A549 (cell line): ENCODE results near the gene PYGL. TPM values are rescaled to one million over a fixed set of nuclear protein-coding genes. Genes with fewer than 3 reads are reported as not detected.

Source experiments
- ATAC-seq, 2 experiments: fragments of 200-7000 bp in 1 of 2; fragments of >200 bp in 1 of 2; cut with Nextera tagmentation in 1 of 2; cut with Tn5 transposase in 1 of 2; 3 replicates each; pipeline versions ENCODE4 v1.8.0 to v1.9.1; 2018 to 2020; ENCODE audit warnings: mild to moderate bottlenecking in 1 of 2, moderate library complexity in 1 of 2
- CTCF ChIA-PET: fragments of 300-600 bp; sonication (Branson Sonifier 250); formaldehyde crosslinking; extraction: SDS; loops from one replicate; lab custom pipeline; 2021; ENCODE audit warnings: antibody characterized with exemption, inconsistent platforms; lab: Yijun Ruan, JAX
- POLR2A ChIA-PET: fragments of 350-600 bp; formaldehyde crosslinking; extraction: SDS; loops from one replicate; lab custom pipeline; 2021; ENCODE audit warnings: antibody characterized with exemption, inconsistent platforms; lab: Yijun Ruan, JAX
- DNase-seq, 2 experiments: peaks; one replicate each; pipeline versions ENCODE4 v3.0.0 to v3.0.0-alpha.2; 2011 to 2016; ENCODE audit warnings: low read depth in 1 of 2, low spot score in 1 of 2
- FAIRE-seq: peaks from 2 replicates; lab custom pipeline; 2011; peaks lifted over from hg19 to GRCh38; lab: Jason Lieb, UNC
- H3K27ac ChIP-seq, 2 experiments: fragments of >200 bp; sonication (Bioruptor Twin); formaldehyde crosslinking; 3 replicates each; pipeline ENCODE4 v1.5.1; 2016 to 2017
- H3K4me1 ChIP-seq: fragments of >200 bp; sonication (Bioruptor Twin); formaldehyde crosslinking; 3 replicates; pipeline ENCODE4 v1.6.1; 2016
- H3K4me2 ChIP-seq: fragments of >200 bp; sonication (Bioruptor Twin); formaldehyde crosslinking; 3 replicates; pipeline ENCODE4 v1.6.1; 2016
- H3K4me3 ChIP-seq: fragments of >200 bp; sonication (Bioruptor Twin); formaldehyde crosslinking; 3 replicates; pipeline ENCODE4 v1.5.1; 2016
- H3K9me3 ChIP-seq: fragments of >200 bp; sonication (Bioruptor Twin); formaldehyde crosslinking; 3 replicates; pipeline ENCODE4 v1.6.1; 2016
- CEBPB ChIP-seq, 2 experiments: fragments of >200 bp in 1 of 2; sonication (Bioruptor Twin) in 1 of 2; formaldehyde crosslinking in 1 of 2; IDR thresholded peaks; 2 replicates each; pipeline ENCODE4 v1.6.1; 2012 to 2016
- CTCF ChIP-seq: fragments of >200 bp; sonication (Bioruptor Twin); formaldehyde crosslinking; IDR thresholded peaks from 3 replicates; pipeline ENCODE4 v1.5.1; 2016
- ELK1 ChIP-seq: fragments of 150-350 bp; IDR thresholded peaks from 2 replicates; pipeline ENCODE4 v1.6.1; 2014; ENCODE audit warnings: low read depth, mild to moderate bottlenecking, low read length
- FOSL2 ChIP-seq, 2 experiments: fragments of 450-650 bp in 1 of 2; fragments of >200 bp in 1 of 2; sonication (Bioruptor Twin) in 1 of 2; formaldehyde crosslinking; IDR thresholded peaks; 2 replicates each; pipeline versions ENCODE4 v1.5.0 to v1.6.1; 2016 to 2020; ENCODE audit warnings: mild to moderate bottlenecking in 1 of 2, moderate library complexity in 1 of 2
- FOXS1 ChIP-seq: fragments of 250-450 bp; sonication (Bioruptor Pico); IDR thresholded peaks from 2 replicates; pipeline ENCODE4 v1.5.0; 2020; ENCODE audit warnings: mild to moderate bottlenecking, moderate library complexity
- GATA3 ChIP-seq: IDR thresholded peaks from 2 replicates; pipeline ENCODE4 v1.6.1; 2012; ENCODE audit warnings: borderline replicate concordance
- HES2 ChIP-seq: fragments of >200 bp; sonication (Bioruptor Twin); formaldehyde crosslinking; IDR thresholded peaks from 2 replicates; pipeline ENCODE4 v1.6.1; 2016
- HOXA7 ChIP-seq: fragments of 250-450 bp; sonication (Bioruptor Pico); IDR thresholded peaks from 2 replicates; pipeline ENCODE4 v1.5.0; 2020; ENCODE audit warnings: mild to moderate bottlenecking, moderate library complexity
- JUN ChIP-seq, 2 experiments: fragments of >200 bp; sonication (Bioruptor Twin); formaldehyde crosslinking; IDR thresholded peaks; 2 replicates in 1 of 2; 3 replicates in 1 of 2; pipeline ENCODE4 v1.6.1; 2016 to 2017
- KDM1A ChIP-seq: fragments of 200-600 bp; sonication (generic); IDR thresholded peaks from 2 replicates; pipeline ENCODE4 v1.6.1; 2016; ENCODE audit warnings: low read depth, mild to moderate bottlenecking
- MAFK ChIP-seq: fragments of 450-650 bp; IDR thresholded peaks from 2 replicates; pipeline ENCODE4 v1.6.1; 2014; ENCODE audit not compliant: partially characterized antibody
- PHF8 ChIP-seq: fragments of 200-600 bp; sonication (generic); IDR thresholded peaks from 2 replicates; pipeline ENCODE4 v1.6.1; 2016; ENCODE audit warnings: low read depth, mild to moderate bottlenecking, antibody characterized with exemption, moderate library complexity, borderline replicate concordance
- RAD21 ChIP-seq, 2 experiments: fragments of >200 bp in 1 of 2; sonication (Bioruptor Twin) in 1 of 2; formaldehyde crosslinking in 1 of 2; IDR thresholded peaks in 1 of 2; conservative IDR thresholded peaks in 1 of 2; 2 replicates in 1 of 2; 3 replicates in 1 of 2; pipeline ENCODE4 v1.6.1; 2012 to 2018; ENCODE audit warnings: inconsistent platforms in 1 of 2
- RFX5 ChIP-seq: fragments of 450-650 bp; IDR thresholded peaks from 2 replicates; pipeline ENCODE4 v1.7.1; 2014; ENCODE audit warnings: antibody characterized with exemption, mild to moderate bottlenecking, moderate library complexity
- RNF2 ChIP-seq: fragments of 200-600 bp; sonication (generic); IDR thresholded peaks from 2 replicates; pipeline ENCODE4 v1.6.1; 2016; ENCODE audit warnings: low read depth, mild to moderate bottlenecking, antibody characterized with exemption, moderate library complexity, borderline replicate concordance
- SMC3 ChIP-seq: fragments of >200 bp; sonication (Bioruptor Twin); formaldehyde crosslinking; IDR thresholded peaks from 3 replicates; pipeline ENCODE4 v1.6.1; 2018; ENCODE audit warnings: inconsistent platforms
- SREBF2 ChIP-seq: fragments of 450-650 bp; IDR thresholded peaks from 2 replicates; pipeline ENCODE4 v1.6.1; 2014; ENCODE audit warnings: mild to moderate bottlenecking, moderate library complexity
- WGBS: methylation state at CpG from one replicate; pipeline ENCODE4 v1.1.6; 2017; ENCODE audit errors: missing lambda C conversion rate; 5-methylcytosine and 5-hydroxymethylcytosine counted together
- polyA plus RNA-seq, 4 experiments: library from polyadenylated mRNA; depleted of rRNA in 3 of 4; stranded (reverse); fragments of >200 nt; fragmentation: RNase III in 1 of 4; extraction: RNeasy Plus Mini Kit Qiagen cat#74134 plus additional on column Dnase treatment in 1 of 4; gene quantifications; 2 replicates in 3 of 4; 3 replicates in 1 of 4; pipeline ENCODE4 v1.2.3, GENCODE V29; 2011 to 2017

The PYGL gene
- polyA plus RNA-seq, 2 of the 4 experiments (the other 2 are of a cell fraction): 112 to 122 TPM

GRCh38 chr14:50862036-50862570, 82.2 kb downstream of the PYGL start (continued):
- TF ChIP-seq JUN (IDR thresholded peaks at IDR 0.05): no peak
- TF ChIP-seq SREBF2: no peak
- TF ChIP-seq CEBPB (IDR thresholded peaks at IDR 0.05): no peak

- POLR2A ChIA-PET: interaction anchor here (1.0 to 2.4 kb wide), 5 partner anchors 13 to 192 kb away, joined by 4 to 11 read pairs (median 5); partner anchors contain the start of genes NIN and SAV1
- no peak for TF ChIP-seq RNF2
- peak; percentile 74 to 76 for TF ChIP-seq RAD21 (conservative IDR thresholded peaks at IDR 0.05 in 1 of 2, IDR thresholded peaks at IDR 0.05 in 1 of 2)
- TF ChIP-seq CTCF: peak; percentile 75
- peak; percentile 74 for TF ChIP-seq SMC3
- TF ChIP-seq MAFK: no peak
- no peak for FAIRE-seq
- WGBS: 4% methylated on average over 6 of the region's 6 CpGs
- no peaks in the 10 kb centered on the region for H3K9me3 ChIP-seq
- CTCF ChIA-PET: interaction anchor here (0.6 to 8.4 kb wide), 39 partner anchors 8 to 540 kb away, joined by 3 to 60 read pairs (median 4); partner anchors contain the start of genes ABHD12B and NIN
- H3K4me2 ChIP-seq: peak overlapping the region; percentile 95
- peak overlapping the region; percentile 60 to 76 for H3K27ac ChIP-seq
- peak overlapping the region; percentile 47 for H3K4me3 ChIP-seq
- ATAC-seq: peak; percentile 65 to 80; a peak in 5 of 6 replicates
- H3K4me1 ChIP-seq: 0 out of 3 replicates have a peak, but pooled peaks cover 3% of the 10 kb centered on the region
- DNase-seq: peak; percentile 78 to 87
Observed at GRCh38 chr14:50860478-50861086, 83.7 kb downstream of the PYGL start.

GRCh38 chr14:50859296-50859624, 85.0 kb downstream of the PYGL start:
- ChIA-PET POLR2A (interaction anchor here (0.8 to 2.4 kb wide), 3 partner anchors 50 to 258 kb away, joined by 3 to 11 read pairs (median 5); partner anchors contain the start of gene SAV1), CTCF (interaction anchor here (0.6 to 8.4 kb wide), 16 partner anchors 8 to 670 kb away, joined by 3 to 60 read pairs (median 8); partner anchors contain the start of genes ABHD12B and NIN)
- Histone ChIP-seq H3K9me3 (no peaks in the 10 kb centered on the region), H3K4me3 (0 out of 3 replicates have a peak overlapping the region, but pooled peaks have one; percentile 47), H3K4me2 (peak overlapping the region; percentile 95), H3K4me1 (0 out of 3 replicates have a peak, but pooled peaks cover 3% of the 10 kb centered on the region), H3K27ac (peak overlapping the region in 1 of 2 experiments; percentile 76; a peak in 2 of 6 replicates)
- no peak for TF ChIP-seq KDM1A
- no peak for TF ChIP-seq ELK1
- TF ChIP-seq HOXA7 (CRISPR knock-in tag): no peak
- TF ChIP-seq FOXS1 (CRISPR knock-in tag): no peak
- no peak for TF ChIP-seq HES2
- no peak for TF ChIP-seq GATA3
- TF ChIP-seq FOSL2 (IDR thresholded peaks at IDR 0.05): no peak
- no peak for TF ChIP-seq FOSL2 (CRISPR knock-in tag; IDR thresholded peaks at IDR 0.05)
- WGBS: 73% methylated on average over 1 of the region's 1 CpG
- no peak for DNase-seq
- ATAC-seq: peak in 1 of 2 experiments; percentile 48; a peak in 4 of 6 replicates
- FAIRE-seq: no peak

GRCh38 chr14:50856660-50857059, 87.6 kb downstream of the PYGL start:
- ATAC-seq (no peak), FAIRE-seq (no peak), DNase-seq (no peak)
- H3K4me2 ChIP-seq: no peak overlapping the region
- H3K9me3 ChIP-seq: no peaks in the 10 kb centered on the region
- no peak overlapping the region for H3K4me3 ChIP-seq
- TF ChIP-seq RFX5 (no peak), CEBPB (IDR thresholded peaks at IDR 0.05) (no peak), PHF8 (no peak)
- ChIA-PET CTCF (interaction anchor here (1.1 to 8.4 kb wide), 3 partner anchors 18 to 81 kb away, joined by 5 to 60 read pairs (median 57); partner anchors contain the start of gene NIN), POLR2A (no interaction called here)
- H3K4me1 ChIP-seq: 0 out of 3 replicates have a peak, but pooled peaks cover 3% of the 10 kb centered on the region
- WGBS: 52% methylated on average over 5 of the region's 5 CpGs
- no peak overlapping the region for H3K27ac ChIP-seq
